Aorta (tissue), 5 donors: ENCODE measurements around the gene CRTC1. TPM values are rescaled to one million over a fixed set of nuclear protein-coding genes. Genes with fewer than 3 reads are reported as not detected.
"Not testable (repeated sequence)": the region's sequence is repeated elsewhere in the genome, so short reads cannot be mapped to it uniquely, and the experiment has no call there.

Experiments
- ATAC-seq: fragments of 200-7000 bp; cut with Tn5 transposase; one replicate; pipeline ENCODE4 v1.9.1; 2022; ENCODE audit warnings: moderate library complexity; ENCODE audit not compliant: low FRiP score
- DNase-seq, 2 donors: peaks; one replicate each; pipeline ENCODE4 v3.0.0-alpha.2; 2020
- H3K27ac ChIP-seq, 2 donors: one replicate each; pipeline ENCODE4 v1.5.1; 2013; ENCODE audit warnings: low read length in 2 of 2, mild to moderate bottlenecking in 2 of 2, moderate library complexity in 2 of 2, control low read depth in 1 of 2, inconsistent platforms in 1 of 2, low read depth in 1 of 2
- H3K27me3 ChIP-seq, 2 donors: one replicate each; pipeline ENCODE4 v1.6.1; 2013; ENCODE audit warnings: control low read depth in 1 of 2, low read length in 1 of 2, mild to moderate bottlenecking in 1 of 2, moderate library complexity in 1 of 2; ENCODE audit not compliant: insufficient read depth in 2 of 2, control insufficient read depth in 1 of 2
- H3K36me3 ChIP-seq, 2 donors: one replicate each; pipeline ENCODE4 v1.6.1; 2013; ENCODE audit warnings: control low read depth in 1 of 2, low read length in 1 of 2, mild to moderate bottlenecking in 1 of 2; ENCODE audit not compliant: insufficient read depth in 2 of 2, control insufficient read depth in 1 of 2
- H3K4me1 ChIP-seq, 2 donors: one replicate each; pipeline ENCODE4 v1.6.1; 2013; ENCODE audit warnings: low read length in 2 of 2, control low read depth in 1 of 2, mild to moderate bottlenecking in 1 of 2, moderate library complexity in 1 of 2; ENCODE audit not compliant: insufficient read depth in 2 of 2, control insufficient read depth in 1 of 2
- H3K4me3 ChIP-seq, 2 donors: one replicate each; pipeline ENCODE4 v1.5.1; 2013; ENCODE audit warnings: low read length in 2 of 2, control low read depth in 1 of 2, mild to moderate bottlenecking in 1 of 2
- H3K9me3 ChIP-seq: one replicate; pipeline ENCODE4 v1.6.1; 2013; ENCODE audit warnings: mild to moderate bottlenecking, low read length; ENCODE audit not compliant: control insufficient read depth
- WGBS, 2 donors: extraction: QIAGEN DNeasy Blood & Tissue Kit; methylation state at CpG; one replicate each; pipeline ENCODE4 v1.1.7; 2013; 5-methylcytosine and 5-hydroxymethylcytosine counted together
- intact Hi-C, 2 donors: fragments of 100-400 bp; cut with DNase I; formaldehyde crosslinking; loops; one replicate each; pipeline versions ENCODE4 v1.14.2 to v1.15.0; 2022
- polyA plus RNA-seq, 2 donors: library from polyadenylated mRNA; stranded (reverse); fragments of 200-250 nt; gene quantifications; one replicate each; pipeline ENCODE4 v1.2.3, GENCODE V29; 2013
- total RNA-seq, 2 donors: library from RNA; stranded (reverse); fragmentation: NEBNext Ultra II Directional; extraction: Animal tissue kit (Norgen Biotek cat#: 25700); gene quantifications; one replicate each; pipeline ENCODE4 v1.2.1, GENCODE V29; 2021
- donor health status: healthy with polysubstance abuse.
- donor health status: Bipolar disorder and iron deficiency.
- donor health status: DM: no; HTN: no; CAD: no.
- donor health status: DM: no; HTN: no; CAD: no.
- donor health status: DM: yes; HTN: yes; CAD: no.

Gene CRTC1
- total and polyA plus RNA-seq, 4 donors = 3.6 to 16.5 (median 10.7) TPM

DNA sequence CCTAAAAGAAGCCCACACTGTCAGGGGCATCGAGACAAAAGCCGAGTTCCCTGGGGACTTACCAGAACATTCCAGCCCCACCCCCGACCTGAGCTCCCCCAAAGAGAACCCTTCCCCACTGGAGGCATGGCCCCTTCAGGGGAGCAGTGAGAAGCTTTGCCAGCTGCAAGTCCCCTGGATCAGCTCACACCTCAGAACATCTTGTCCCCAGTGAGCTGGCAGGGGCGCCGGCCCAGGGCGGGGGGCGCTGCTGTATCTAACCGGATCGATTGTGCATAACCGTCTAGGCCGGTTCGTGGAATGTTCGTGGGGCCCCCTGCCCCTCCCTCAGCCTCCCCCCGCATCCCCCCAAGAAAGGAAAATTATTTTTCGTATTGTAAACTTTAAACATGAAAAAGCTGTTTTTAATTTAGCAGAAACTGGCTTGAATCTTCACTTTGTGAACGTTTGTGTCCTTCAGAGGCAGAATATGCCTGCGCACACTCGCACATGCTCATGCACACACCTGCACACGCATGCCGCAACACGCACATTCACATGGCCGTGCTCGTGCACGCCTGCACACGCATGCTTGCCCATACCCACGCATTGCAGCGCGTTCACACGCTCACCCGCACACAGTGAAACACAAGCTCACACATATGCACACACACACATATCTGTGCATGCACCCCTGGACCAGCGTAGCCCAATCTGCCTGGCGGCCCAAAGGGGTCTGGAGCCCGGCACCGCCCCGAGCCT lies 12.0 kb upstream of the CRTC1 start:
- no peaks in the 10 kb centered on the region for H3K36me3 ChIP-seq
- H3K27me3 ChIP-seq = no peaks in the 10 kb centered on the region
- DNase-seq = no peak
- intact Hi-C loops = no loop called here
- H3K4me3 ChIP-seq = no peak overlapping the region
- H3K9me3 ChIP-seq = no peaks in the 10 kb centered on the region
- 77 to 82% methylated on average over 34 to 35 of the region's 35 CpGs for WGBS, 2 donors
- H3K4me1 ChIP-seq = no peaks in the 10 kb centered on the region
- H3K27ac ChIP-seq = no peak overlapping the region
- ATAC-seq = peak; percentile 30

DNA sequence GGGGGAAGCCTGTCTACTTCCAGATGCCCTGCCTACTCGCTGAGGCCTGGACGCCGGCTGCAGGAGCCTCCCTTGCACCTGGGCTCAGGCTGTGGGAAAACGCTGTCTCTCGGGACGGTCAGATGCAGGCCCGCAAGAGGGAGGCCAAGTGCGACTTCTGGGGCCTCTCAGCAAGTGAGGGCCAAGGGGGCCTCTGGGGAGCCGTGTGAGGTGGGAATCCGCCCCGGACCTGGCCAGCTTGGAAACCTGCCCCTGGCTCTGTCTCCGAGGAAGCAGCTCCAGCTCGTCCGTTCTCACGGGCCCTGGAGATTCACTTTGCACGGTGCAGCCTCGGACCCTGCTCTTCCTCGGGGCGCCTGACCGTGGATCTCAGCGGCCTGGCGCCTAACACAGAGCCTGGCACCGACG lies 11.4 kb upstream of the CRTC1 start:
- no peak overlapping the region for H3K4me3 ChIP-seq
- intact Hi-C loops = no loop called here
- WGBS, 2 donors = 10 to 16% methylated on average over 20 to 24 of the region's 24 CpGs
- ATAC-seq (peak; percentile 13), DNase-seq (peak in 1 of 2 donors; percentile 73)
- H3K36me3 ChIP-seq = no peaks in the 10 kb centered on the region
- no peaks in the 10 kb centered on the region for H3K27me3 ChIP-seq
- no peaks in the 10 kb centered on the region for H3K4me1 ChIP-seq
- no peaks in the 10 kb centered on the region for H3K9me3 ChIP-seq
- no peak overlapping the region for H3K27ac ChIP-seq

DNA sequence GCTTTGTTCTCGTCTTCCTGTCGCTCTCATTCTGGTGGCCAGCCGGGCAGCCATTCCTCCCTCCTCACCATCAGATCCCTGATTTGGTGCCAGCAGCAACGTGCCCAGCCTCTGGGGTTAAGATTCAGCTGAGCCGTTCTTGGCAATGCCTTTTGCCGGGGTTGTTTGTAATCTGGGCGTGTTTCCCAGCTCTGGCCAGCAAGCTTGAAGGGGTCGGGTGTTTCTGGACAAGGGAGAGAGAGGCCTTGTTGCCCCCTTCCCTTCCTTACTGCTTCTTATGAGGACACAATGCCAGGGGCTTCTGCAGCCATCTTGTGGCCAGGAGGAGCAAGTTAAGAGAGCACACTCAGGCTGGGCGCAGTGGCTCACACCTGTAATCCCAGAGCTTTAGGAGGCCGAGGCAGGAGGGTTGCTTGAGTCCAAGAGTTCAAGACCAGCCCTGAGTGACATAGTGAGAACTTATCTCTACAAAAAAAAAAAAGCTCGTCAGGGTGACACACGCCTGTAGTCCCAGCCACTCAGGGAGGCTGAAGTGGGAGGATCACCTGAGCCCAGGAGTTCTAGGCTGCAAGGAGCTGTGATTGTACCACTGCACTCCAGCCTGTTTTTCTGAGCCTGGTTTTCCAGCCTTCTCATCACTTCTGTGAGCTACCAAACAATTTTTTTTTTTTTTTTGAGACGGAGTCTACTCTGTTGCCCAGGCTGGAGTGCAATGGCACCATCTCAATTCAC lies 10.7 kb upstream of the CRTC1 start:
- DNase-seq (peak; percentile 81 to 83), ATAC-seq (peak; percentile 13)
- Histone ChIP-seq H3K4me1 (no peaks in the 10 kb centered on the region), H3K27me3 (no peaks in the 10 kb centered on the region), H3K36me3 (no peaks in the 10 kb centered on the region), H3K4me3 (no peak overlapping the region), H3K9me3 (no peaks in the 10 kb centered on the region), H3K27ac (no peak overlapping the region)
- WGBS, 2 donors = 23 to 27% methylated on average over 13 of the region's 13 CpGs
- intact Hi-C loops = no loop called here

DNA sequence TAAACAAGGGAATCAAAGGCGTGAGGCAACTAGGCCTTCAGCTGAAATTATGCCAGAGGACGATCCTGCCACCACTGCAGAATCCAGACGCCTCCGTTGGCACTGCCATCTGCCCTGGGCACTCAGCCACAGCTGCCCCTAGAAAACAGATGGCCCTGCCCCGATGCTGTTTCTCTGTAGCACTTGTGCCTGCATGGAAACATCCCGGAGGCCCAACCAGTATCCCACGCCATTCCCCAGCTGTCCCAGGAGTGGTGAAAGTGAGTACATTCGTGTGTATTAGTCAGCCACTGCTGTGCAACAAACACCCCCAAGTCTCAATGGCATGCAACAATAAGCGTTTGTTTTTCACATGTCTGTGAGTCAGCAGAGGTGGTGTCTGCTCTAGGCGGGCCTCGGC lies 8.9 kb upstream of the CRTC1 start:
- Histone ChIP-seq H3K27me3 (no peaks in the 10 kb centered on the region), H3K27ac (no peak overlapping the region), H3K4me3 (no peak overlapping the region), H3K36me3 (no peaks in the 10 kb centered on the region), H3K4me1 (no peaks in the 10 kb centered on the region), H3K9me3 (no peaks in the 10 kb centered on the region)
- DNase-seq (no peak), ATAC-seq (no peak)
- intact Hi-C loops = loop anchor here (5.0 kb wide), 2 partner anchors 77 to 222 kb away; no protein-coding TSS in a partner anchor
- WGBS, 2 donors = 57 to 60% methylated on average over 11 of the region's 11 CpGs

DNA sequence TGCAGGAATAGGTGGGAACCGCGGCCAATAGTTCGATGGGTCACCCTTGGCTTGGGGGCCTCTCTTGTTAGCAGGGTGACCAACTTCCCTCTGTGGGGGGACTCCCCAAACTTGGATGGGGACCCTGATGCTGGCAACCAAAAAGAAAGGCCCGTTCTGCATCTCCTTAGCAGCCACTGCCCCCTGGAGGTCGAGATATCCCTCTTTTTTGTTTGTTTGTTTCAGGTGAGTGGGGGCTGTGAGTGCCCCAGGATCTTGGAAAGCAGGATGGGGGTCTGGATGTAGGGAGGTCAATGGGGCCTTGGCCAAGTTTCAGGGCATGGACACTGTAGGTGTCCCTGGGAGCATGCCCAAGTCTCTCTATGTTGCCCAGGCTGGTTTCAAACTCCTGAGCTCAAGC lies 7.7 kb upstream of the CRTC1 start:
- intact Hi-C loops = loop anchor here (5.0 kb wide), 2 partner anchors 78 to 223 kb away; no protein-coding TSS in a partner anchor
- Histone ChIP-seq H3K36me3 (no peaks in the 10 kb centered on the region), H3K4me1 (no peaks in the 10 kb centered on the region), H3K27ac (no peak overlapping the region), H3K4me3 (no peak overlapping the region), H3K27me3 (no peaks in the 10 kb centered on the region), H3K9me3 (no peaks in the 10 kb centered on the region)
- DNase-seq = no peak
- ATAC-seq = no peak
- 60 to 65% methylated on average over 5 of the region's 5 CpGs for WGBS, 2 donors

DNA sequence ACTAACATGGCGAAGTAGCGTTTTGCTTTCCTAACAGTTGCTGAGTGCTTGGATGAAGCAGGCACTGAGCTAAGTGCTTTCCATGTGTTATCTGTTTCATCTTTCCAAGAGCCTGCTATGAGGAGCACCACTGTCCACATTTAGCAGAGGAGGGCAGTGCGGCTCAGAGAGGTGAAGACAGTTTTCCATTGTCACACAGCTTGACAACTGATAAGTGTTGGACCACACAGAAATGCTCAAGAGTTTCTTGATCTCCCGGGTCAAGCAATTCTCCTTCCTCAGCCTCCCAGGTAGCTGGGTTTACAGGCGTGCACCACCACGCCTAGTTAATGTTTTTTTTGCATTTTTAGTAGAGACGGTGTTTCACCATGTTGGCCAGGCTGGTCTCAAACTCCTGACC lies 6.8 kb upstream of the CRTC1 start:
- Histone ChIP-seq H3K4me3 (no peak overlapping the region), H3K9me3 (no peaks in the 10 kb centered on the region), H3K36me3 (no peaks in the 10 kb centered on the region), H3K4me1 (no peaks in the 10 kb centered on the region), H3K27me3 (no peaks in the 10 kb centered on the region), H3K27ac (no peak overlapping the region)
- DNase-seq (no peak), ATAC-seq (no peak)
- 82 to 93% methylated on average over 7 of the region's 7 CpGs for WGBS, 2 donors
- intact Hi-C loops = loop anchor here (5.0 kb wide), 2 partner anchors 79 to 224 kb away; no protein-coding TSS in a partner anchor

DNA sequence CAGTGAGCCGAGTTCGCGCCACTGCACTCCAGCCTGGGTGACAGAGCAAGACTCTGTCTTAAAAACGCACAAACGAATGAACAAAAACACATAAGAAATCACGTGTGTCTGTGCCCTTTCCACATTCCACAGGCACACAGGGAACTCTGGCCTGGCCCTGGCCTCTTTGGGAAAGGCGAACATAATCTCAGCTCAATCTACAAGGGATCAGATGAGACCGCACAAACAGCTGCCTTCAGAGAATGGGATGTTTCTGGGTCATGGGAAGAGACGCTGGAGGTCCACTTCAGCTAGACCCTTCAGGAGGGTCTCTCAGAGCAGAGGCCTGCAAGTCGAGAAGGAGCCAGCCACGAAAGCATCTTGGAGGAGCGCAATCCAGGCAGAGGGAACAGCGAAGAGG lies 6.3 kb upstream of the CRTC1 start:
- H3K36me3 ChIP-seq = no peaks in the 10 kb centered on the region
- no peaks in the 10 kb centered on the region for H3K27me3 ChIP-seq
- intact Hi-C loops = loop anchor here (5.0 kb wide), 2 partner anchors 80 to 225 kb away; no protein-coding TSS in a partner anchor
- no peak overlapping the region for H3K4me3 ChIP-seq
- no peak overlapping the region for H3K27ac ChIP-seq
- WGBS, 2 donors = 75 to 84% methylated on average over 13 of the region's 13 CpGs
- no peaks in the 10 kb centered on the region for H3K4me1 ChIP-seq
- no peak for DNase-seq
- no peaks in the 10 kb centered on the region for H3K9me3 ChIP-seq
- no peak for ATAC-seq

DNA sequence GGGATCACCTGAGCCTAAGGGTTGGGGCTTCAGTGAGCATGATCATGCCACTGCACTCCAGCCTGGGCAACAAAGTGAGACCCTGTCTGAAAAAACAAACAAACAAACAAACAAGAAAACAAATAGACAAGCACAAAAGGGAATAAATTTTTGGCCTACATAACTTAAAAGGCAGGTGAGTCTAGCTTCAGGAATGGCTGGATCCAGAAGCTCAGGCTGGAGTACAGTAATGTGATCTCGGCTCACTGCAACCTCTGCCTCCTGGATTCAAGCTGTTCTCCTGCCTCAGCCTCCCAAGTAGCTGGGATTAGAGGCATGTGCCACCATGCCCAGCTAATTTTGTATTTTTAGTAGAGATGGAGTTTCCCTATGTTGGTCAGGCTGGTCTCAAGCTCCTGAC lies 3.3 kb upstream of the CRTC1 start:
- intact Hi-C loops = loop anchor here in 1 of 2 donors (5.0 to 10.0 kb wide), 3 partner anchors 43 to 165 kb away; partner anchors contain the start of gene KLHL26

More for the DNA sequence above, 3.3 kb upstream of the CRTC1 start:
- not testable (repeated sequence) for H3K9me3 ChIP-seq, H3K4me1 ChIP-seq, ATAC-seq, H3K27ac ChIP-seq, DNase-seq, H3K27me3 ChIP-seq, H3K36me3 ChIP-seq, H3K4me3 ChIP-seq
- WGBS, 2 donors = 99 to 100% methylated on average over 1 of the region's 1 CpG
